ENCODE measurements around the gene CNKSR3.

The CNKSR3 gene

GRCh38 chr6:154383273-154383672 lies 127.2 kb downstream of the CNKSR3 start:
- no peak for DNase-seq (ENCODE audit: low read depth in 2 of 2)

DNA sequence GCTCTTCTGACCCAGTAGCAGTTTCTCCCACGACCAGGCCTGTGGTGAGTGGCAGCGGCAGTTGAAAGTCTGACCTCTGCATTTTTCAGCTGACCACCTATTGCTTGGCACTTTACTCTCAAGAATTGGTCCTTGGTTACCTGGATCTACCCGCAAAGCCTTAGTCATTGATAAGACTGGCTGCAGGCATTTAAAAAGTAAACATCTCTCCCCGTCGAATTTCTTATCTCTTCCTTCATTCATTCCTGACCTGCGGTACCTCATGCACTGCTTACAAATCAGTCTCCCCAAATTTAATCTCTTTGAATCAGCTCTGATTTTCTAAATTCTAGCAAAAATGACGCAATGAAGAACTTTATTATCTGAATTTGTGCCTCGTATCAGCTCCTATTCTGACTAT lies 127.7 kb downstream of the CNKSR3 start:
- DNase-seq (ENCODE audit: low read depth in 2 of 2), result no peak

- DNase-seq (ENCODE audit: low read depth in 2 of 2), result no peak
Measured at GRCh38 chr6:154381548-154381947, 128.9 kb downstream of the CNKSR3 start.

DNA sequence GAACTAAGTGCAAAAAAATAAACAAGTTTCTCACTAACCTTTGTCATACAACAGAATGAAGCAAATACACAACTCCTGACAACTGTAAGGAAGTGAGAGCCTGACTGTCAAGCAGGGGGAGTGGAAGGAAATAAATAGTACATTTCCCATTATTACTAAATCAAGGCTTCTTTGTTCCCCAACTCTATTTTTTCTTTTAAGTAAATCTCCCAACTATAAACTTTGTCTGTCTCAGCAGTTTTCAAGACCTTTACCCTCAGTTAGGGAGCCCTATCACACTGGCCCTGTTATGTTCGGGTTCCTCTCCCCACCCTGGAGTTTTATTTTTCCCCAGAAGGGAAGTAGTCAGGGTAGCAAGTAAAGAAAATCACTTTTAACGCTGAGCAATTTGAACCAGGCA lies 129.7 kb downstream of the CNKSR3 start:
- DNase-seq (ENCODE audit: low read depth in 2 of 2), result no peak

GRCh38 chr6:154379585-154379984 lies 130.9 kb downstream of the CNKSR3 start:
- DNase-seq (ENCODE audit: low read depth in 2 of 2), result no peak

GRCh38 chr6:154378518-154378917 lies 132.0 kb downstream of the CNKSR3 start:
- no peak for DNase-seq (ENCODE audit: low read depth in 2 of 2)

DNA sequence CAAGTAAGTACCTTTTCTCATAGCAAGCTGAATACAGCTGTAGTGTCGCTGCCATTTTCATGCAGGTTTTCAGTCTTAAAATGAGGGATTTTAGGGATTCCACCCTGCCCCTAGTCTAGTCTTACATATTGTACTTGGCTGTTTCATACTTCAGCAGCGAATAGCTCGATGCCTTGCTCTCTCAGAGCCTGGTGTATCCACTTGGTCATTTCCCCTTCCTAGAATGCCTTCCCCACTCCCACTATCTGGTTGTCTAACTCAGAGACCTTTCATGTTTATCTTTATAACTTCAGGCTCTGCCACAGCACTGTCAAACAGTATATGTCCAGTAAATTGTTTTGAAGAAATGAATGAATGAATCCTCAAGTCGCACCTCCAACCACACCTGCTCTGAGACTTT lies 132.8 kb downstream of the CNKSR3 start:
- DNase-seq (ENCODE audit: low read depth in 2 of 2), result no peak

- DNase-seq (ENCODE audit: low read depth in 2 of 2), result no peak
Measured at GRCh38 chr6:154373971-154374370, 136.5 kb downstream of the CNKSR3 start.

DNA sequence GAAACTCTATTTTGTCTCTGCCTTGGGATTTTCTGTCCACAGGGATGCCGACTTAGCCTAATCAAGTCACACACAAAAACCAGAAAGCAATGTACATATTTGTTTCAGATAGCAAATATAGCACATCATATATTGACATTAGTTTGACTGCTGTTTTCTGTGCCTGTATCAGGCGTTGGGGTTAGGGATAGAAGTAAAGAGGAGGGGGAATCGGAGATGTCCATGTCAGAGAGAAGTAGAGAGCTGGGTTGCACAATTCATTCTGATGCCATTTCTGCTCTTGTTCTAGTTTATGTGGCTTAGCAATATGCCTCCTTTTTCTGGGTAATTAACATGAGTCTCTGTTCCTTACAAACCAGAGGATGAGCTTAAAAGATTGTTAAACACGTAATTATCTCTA lies 139.2 kb downstream of the CNKSR3 start:
- no peak for DNase-seq (ENCODE audit: low read depth in 2 of 2)

DNA sequence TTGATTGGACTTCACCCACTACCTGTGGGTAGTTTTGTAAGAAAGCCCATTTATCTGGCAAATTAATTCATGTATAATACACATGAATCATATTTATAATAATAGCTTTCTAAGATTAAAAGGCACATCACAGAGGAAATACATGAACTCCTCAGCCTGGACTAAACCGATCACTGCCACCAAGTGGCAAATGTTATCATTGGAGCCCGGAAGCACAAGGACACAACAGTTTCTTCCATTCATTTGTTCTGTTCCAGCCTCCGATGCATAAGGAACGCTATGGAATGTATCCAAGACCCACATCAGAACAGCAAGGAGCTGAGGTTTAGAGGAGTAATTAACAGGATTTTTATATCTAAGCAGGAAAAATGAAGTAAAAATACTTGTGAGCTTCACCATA lies 139.9 kb downstream of the CNKSR3 start:
- DNase-seq (ENCODE audit: low read depth in 2 of 2), result no peak

- no peak for DNase-seq (ENCODE audit: low read depth in 2 of 2)
Measured at GRCh38 chr6:154367839-154368695, 142.4 kb downstream of the CNKSR3 start.

DNA sequence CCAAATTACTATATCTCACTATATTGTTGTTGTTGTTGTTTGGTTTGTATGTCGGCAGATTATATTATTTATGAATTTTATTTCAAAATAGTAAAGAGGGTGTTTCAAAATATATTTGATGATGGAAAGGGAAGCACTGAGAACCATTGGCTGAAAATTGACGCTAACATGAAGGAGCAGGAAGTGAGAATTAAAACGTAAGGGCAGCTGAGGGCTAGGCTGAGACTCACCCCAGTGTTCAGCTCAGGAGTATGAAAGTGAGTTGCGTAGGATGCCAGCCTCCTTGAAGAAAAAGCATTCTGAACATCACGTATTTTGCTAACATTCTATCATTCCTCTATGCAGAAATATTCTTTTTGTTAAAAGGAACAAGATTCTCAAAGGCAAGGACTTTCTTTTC lies 143.1 kb downstream of the CNKSR3 start:
- DNase-seq (ENCODE audit: low read depth in 2 of 2), result no peak

DNA sequence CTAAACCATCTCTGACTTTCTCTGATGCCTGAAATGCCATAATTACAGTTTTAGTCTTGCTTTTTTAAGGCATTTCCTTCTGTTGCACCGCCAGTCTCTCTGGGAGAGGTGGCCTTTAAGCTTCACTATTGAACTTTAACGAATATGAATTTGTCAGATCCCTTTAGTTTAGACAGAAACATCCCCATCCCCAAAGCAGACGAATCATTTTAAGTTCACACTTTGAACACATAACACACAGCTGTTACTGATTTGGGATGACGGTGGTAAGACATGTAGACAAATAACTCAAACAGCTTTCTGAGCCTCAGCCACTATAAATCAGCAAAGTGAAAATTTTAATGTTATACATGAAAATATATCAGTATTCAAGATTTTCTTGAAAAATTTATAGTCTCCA lies 146.7 kb downstream of the CNKSR3 start:
- peak; percentile 46 to 59 for DNase-seq (ENCODE audit: low read depth in 2 of 2)

DNA sequence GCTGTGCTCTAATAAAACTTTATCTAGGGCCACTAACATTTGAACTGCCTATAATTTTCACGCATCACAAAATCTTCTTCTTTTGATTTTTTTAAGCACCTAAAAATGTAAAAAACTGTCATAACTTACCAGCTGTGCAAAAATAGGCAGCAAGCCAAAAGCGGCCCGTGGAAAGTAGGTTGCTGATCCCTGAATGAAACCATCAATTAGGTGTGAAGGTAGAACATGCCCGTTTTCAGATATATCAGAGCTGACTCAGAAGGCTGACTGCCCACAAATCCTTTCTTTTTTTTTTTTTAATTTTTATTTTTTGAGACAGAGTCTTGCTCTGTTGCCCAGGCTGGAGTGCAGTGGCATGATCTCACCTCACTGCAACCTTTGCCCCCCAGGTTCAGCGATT lies 149.0 kb downstream of the CNKSR3 start:
- DNase-seq (ENCODE audit: low read depth in 2 of 2), result no peak

DNA sequence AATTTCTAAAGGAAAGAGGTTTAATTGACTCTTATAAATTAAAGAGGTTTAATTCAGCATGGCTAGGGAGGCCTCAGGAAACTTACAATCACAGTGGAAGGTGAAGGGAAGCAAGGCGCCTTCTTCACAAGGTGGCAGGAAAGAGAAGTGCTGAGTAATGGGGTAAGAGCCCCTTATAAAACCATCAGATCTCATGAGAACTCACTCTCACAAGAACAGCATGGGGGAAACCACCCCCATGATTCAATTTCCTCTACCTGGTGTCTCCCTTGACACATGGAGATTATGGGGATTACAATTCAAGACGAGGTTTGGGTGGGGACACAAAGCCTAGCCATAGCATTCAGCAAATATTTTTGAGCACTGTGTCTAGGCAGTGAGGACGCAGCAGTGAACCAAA lies 150.0 kb downstream of the CNKSR3 start:
- no peak for DNase-seq (ENCODE audit: low read depth in 2 of 2)

- no peak for DNase-seq (ENCODE audit: low read depth in 2 of 2)
Measured at GRCh38 chr6:154359679-154360078, 150.8 kb downstream of the CNKSR3 start.

GRCh38 chr6:154359161-154359574 lies 151.3 kb downstream of the CNKSR3 start:
- no peak for DNase-seq (ENCODE audit: low read depth in 2 of 2)

- no peak for DNase-seq (ENCODE audit: low read depth in 2 of 2)
Measured at GRCh38 chr6:154358019-154358545, 152.4 kb downstream of the CNKSR3 start.

DNA sequence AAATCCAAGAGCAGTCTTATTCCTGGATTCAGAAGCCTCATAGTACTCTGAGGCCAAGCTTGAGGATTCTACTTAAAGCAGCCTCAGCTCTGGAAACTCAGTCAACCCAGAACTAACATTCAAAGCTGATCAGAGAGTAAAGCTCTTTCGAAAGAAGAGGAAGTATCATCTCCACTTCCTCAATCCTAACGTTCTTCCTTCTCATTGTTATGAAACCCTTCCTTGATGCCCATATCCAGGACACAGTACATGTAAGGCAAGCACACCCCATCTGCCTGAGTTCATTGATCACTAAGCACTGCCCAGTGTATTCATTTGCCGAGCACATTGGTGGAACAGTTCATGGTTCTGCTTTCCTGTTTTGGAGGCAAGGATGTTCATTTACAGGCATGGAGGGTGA lies 153.8 kb downstream of the CNKSR3 start, which contains the start of gene IPCEF1:
Gene IPCEF1 (minus strand): TSS at position 114 of the 400 bp plus-strand sequence. CDS start 90,856 bp downstream, outside the sequence.
- DNase-seq (ENCODE audit: low read depth in 2 of 2), result no peak

GRCh38 chr6:154356113-154356512 lies 154.4 kb downstream of the CNKSR3 start:
- no peak for DNase-seq (ENCODE audit: low read depth in 2 of 2)

- DNase-seq (ENCODE audit: low read depth in 2 of 2), result no peak
Measured at GRCh38 chr6:154354265-154354777, 156.2 kb downstream of the CNKSR3 start.

DNA sequence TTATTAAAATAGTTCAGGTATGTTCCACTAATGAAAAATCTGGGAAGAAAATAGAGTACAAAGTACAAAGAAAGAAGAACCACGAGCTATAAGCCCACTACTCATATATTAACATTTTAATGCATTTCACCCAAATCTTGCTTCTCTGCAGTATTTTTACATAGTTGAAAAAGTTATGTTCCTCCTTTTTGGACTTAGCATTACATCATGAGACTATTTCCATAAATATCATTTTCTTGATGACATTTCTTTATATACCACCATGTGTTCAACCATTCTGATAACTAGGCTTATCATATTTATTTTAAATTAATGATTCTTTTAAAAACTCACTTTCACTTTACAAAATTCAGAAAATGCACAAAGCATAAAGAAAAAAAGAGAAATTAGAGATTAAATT lies 156.9 kb downstream of the CNKSR3 start:
- DNase-seq (ENCODE audit: low read depth in 2 of 2), result no peak

- no peak for DNase-seq (ENCODE audit: low read depth in 2 of 2)
Measured at GRCh38 chr6:154352898-154353585, 157.4 kb downstream of the CNKSR3 start.
